ENCODE results near the gene PTPN3. TPM values are rescaled to one million over a fixed set of nuclear protein-coding genes. Genes with fewer than 3 reads are reported as not detected.

PTPN3 gene
- total and polyA plus RNA-seq, 12 donors = 3.1 to 70.7 (median 49.6) TPM

DNA sequence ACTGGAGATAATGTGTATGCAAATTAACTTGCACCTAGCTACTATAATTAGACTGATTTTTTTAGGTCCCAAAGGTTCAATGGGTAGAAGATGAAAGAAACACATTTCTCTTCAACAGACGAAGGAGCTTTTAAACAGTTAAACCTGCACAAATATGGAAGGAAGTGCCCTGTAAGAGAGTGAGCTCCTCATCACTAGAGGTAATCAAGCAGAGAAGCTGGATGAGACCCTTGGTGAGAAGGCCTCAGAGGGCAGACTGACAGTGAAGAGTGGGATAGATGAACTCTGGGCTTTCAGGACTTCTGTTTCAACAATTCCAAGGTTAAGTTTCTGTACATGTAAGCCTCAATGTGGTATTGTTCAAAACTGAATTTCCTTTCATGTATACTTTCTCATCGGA is 23.2 kb downstream of the PTPN3 start:
- Histone ChIP-seq H3K4me3 (no peak overlapping the region), H3K9me3 (no peaks in the 10 kb centered on the region), H3K27me3 (peaks cover 0 to 28% (median 0%) of the 10 kb centered on the region in 7 donors), H3K4me1 (peaks cover 0 to 74% (median 27%) of the 10 kb centered on the region in 9 donors), H3K36me3 (no peaks in the 10 kb centered on the region), H3K27ac (peak overlapping the region in 8 of 10 donors; percentile 26 to 81 (median 74))
- DNase-seq = no peak
- TF ChIP-seq, protein P1, sequence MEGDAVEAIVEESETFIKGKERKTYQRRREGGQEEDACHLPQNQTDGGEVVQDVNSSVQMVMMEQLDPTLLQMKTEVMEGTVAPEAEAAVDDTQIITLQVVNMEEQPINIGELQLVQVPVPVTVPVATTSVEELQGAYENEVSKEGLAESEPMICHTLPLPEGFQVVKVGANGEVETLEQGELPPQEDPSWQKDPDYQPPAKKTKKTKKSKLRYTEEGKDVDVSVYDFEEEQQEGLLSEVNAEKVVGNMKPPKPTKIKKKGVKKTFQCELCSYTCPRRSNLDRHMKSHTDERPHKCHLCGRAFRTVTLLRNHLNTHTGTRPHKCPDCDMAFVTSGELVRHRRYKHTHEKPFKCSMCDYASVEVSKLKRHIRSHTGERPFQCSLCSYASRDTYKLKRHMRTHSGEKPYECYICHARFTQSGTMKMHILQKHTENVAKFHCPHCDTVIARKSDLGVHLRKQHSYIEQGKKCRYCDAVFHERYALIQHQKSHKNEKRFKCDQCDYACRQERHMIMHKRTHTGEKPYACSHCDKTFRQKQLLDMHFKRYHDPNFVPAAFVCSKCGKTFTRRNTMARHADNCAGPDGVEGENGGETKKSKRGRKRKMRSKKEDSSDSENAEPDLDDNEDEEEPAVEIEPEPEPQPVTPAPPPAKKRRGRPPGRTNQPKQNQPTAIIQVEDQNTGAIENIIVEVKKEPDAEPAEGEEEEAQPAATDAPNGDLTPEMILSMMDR (IDR thresholded peaks at IDR 0.05) = no peak
- WGBS, 2 donors = 88 to 92% methylated on average over 2 of the region's 2 CpGs
- no peak for ATAC-seq
- intact Hi-C loops (cut with DNase I) = loop anchor here in 2 of 10 donors (5.0 kb wide), 3 partner anchors 42 to 228 kb away; no protein-coding TSS in a partner anchor

DNA sequence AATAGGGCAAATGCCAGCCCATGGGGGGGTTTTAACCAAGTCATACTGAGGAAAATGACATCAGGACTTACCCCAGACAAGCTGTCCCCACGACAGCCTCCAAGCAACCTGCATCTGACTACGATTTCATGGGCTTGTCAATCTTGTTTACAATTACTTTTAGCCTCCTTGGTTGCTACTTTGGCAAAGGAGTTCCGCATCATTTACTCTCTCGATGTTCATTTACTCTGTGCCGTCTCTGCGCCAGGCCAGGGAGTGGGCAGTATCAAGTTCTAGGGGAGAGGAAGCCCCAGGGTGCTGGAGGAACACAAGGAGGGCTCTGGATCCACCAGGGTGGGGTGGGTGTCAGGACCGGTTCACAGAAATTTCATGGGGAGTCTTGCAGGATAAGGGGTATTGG is 23.9 kb downstream of the PTPN3 start:
- Histone ChIP-seq H3K4me1 (peaks cover 0 to 76% (median 27%) of the 10 kb centered on the region in 9 donors), H3K27me3 (peaks cover 0 to 31% (median 0%) of the 10 kb centered on the region in 7 donors), H3K9me3 (no peaks in the 10 kb centered on the region), H3K4me3 (no peak overlapping the region), H3K27ac (peak overlapping the region; percentile 60 to 81 (median 74)), H3K36me3 (no peaks in the 10 kb centered on the region)
- TF ChIP-seq, protein P1 (IDR thresholded peaks at IDR 0.05) = no peak
- intact Hi-C loops (cut with DNase I) = loop anchor here in 2 of 10 donors (5.0 kb wide), 3 partner anchors 43 to 227 kb away; no protein-coding TSS in a partner anchor
- ATAC-seq (no peak), DNase-seq (no peak)
- 92% methylated on average over 7 of the region's 7 CpGs for WGBS, 2 donors

DNA sequence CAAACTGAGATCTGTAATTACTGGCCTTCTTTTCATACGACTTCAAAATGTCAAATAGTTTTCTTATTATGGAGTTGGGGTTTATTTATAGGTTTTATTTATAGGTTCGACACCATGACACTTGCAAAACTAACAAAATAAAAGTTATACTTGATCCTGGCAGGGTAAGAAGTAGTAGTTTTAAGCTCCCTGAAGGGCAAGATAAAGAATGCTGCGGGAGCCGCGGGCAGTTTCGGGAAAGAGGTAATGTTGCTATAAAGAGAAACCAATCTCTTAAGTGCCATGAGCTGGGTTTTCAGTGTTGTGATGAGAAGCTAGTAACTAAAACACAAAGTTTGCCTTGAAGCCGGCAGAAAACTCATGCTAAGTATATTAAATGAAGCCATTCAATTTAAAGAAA is 24.8 kb downstream of the PTPN3 start:
- Histone ChIP-seq H3K4me3 (peak overlapping the region in 1 of 10 donors; percentile 3), H3K9me3 (no peaks in the 10 kb centered on the region), H3K27me3 (peaks cover 0 to 31% (median 0%) of the 10 kb centered on the region in 7 donors), H3K36me3 (no peaks in the 10 kb centered on the region), H3K27ac (peak overlapping the region; percentile 60 to 81 (median 74)), H3K4me1 (peaks cover 0 to 76% (median 27%) of the 10 kb centered on the region in 9 donors)
- peak in 6 of 8 donors; percentile 19 to 63 (median 50) for ATAC-seq
- 32 to 51% methylated on average over 7 of the region's 7 CpGs for WGBS, 2 donors
- DNase-seq = peak in 1 of 2 donors; percentile 27
- intact Hi-C loops (cut with DNase I) = loop anchor here in 2 of 10 donors (5.0 kb wide), 3 partner anchors 44 to 226 kb away; no protein-coding TSS in a partner anchor
- TF ChIP-seq, protein P1 (IDR thresholded peaks at IDR 0.05) = no peak

DNA sequence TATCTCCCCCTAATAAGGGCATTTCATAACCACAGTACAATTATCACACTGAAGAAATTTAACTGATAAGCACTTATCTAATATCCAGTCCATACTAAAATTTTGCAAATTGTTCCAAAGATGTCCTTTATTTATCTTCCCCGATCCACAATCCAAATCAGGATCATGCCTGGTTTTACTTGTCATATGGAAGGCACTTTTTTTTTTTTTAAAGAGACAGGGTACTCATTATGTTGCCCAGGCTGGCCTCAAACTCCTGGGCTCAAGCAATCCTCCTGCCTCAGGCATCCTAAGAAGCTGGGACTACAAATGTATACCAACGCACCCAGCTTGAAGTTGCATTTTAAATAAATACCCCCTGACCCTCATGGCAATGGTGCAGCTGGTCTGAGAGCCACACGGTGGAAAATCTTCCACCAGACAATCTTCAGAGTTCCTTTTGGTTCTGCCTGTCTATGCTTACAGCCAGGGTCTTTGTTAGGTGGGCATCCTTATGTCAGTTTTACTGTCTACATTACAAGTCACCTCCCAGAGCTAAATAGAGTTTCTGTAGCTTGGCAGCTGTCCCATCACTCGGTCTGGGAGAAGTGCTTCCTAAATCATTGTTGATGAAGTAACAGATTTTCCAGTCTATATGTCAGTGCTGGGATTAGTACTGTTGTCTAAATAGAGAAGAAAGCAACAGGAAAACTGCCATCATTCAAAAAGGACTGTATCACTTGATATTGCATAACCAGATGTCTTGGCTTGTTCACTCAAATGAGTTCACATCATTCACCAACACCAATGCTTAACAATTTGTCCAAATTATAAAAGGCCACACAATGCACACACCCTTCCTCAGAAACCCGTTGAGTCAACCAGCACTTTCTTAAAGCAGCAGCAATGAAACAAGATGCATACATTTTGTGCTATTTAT is 26.4 kb downstream of the PTPN3 start:
- ATAC-seq = peak in 1 of 8 donors; percentile 10
- H3K4me1 ChIP-seq = peaks cover 0 to 62% (median 27%) of the 10 kb centered on the region in 9 donors
- 35 to 40% methylated on average over 5 of the region's 5 CpGs for WGBS, 2 donors
- no peaks in the 10 kb centered on the region for H3K9me3 ChIP-seq
- no peak for DNase-seq
- H3K4me3 ChIP-seq = no peak overlapping the region
- TF ChIP-seq, protein P1 (IDR thresholded peaks at IDR 0.05) = no peak
- H3K27ac ChIP-seq = peak overlapping the region in 7 of 10 donors; percentile 15 to 81 (median 74)
- H3K27me3 ChIP-seq = peaks cover 0 to 39% (median 0%) of the 10 kb centered on the region in 7 donors
- intact Hi-C loops (cut with DNase I) = loop anchor here in 2 of 10 donors (5.0 kb wide), 3 partner anchors 46 to 224 kb away; no protein-coding TSS in a partner anchor
- no peaks in the 10 kb centered on the region for H3K36me3 ChIP-seq

All from heart right ventricle (tissue), 16 donors.